Osteoblast (primary cell): ENCODE results near the gene EMD. TPM values are rescaled to one million over a fixed set of nuclear protein-coding genes. Genes with fewer than 3 reads are reported as not detected.

Experiments
- DNase-seq: peaks from one replicate; pipeline ENCODE4 v3.0.0; 2011; ENCODE audit warnings: low spot score, mixed read lengths; ENCODE audit not compliant: insufficient read length; ENCODE audit errors: missing footprints
- H2AFZ ChIP-seq: 2 replicates; pipeline ENCODE4 v1.6.0; 2011; ENCODE audit warnings: mild to moderate bottlenecking, low read length
- H3K27ac ChIP-seq: 2 replicates; pipeline ENCODE4 v1.5.1; 2011; ENCODE audit warnings: mild to moderate bottlenecking, low read depth, low read length, moderate library complexity
- H3K27me3 ChIP-seq: 2 replicates; pipeline ENCODE4 v1.6.0; 2012; ENCODE audit warnings: mild to moderate bottlenecking, control low read depth, inconsistent platforms, low read length, moderate library complexity; ENCODE audit not compliant: insufficient read depth
- H3K36me3 ChIP-seq: 2 replicates; pipeline ENCODE4 v1.5.1; 2011; ENCODE audit warnings: mild to moderate bottlenecking, low read length, control low read depth, moderate library complexity; ENCODE audit not compliant: insufficient read depth
- H3K4me1 ChIP-seq: 2 replicates; pipeline ENCODE4 v1.5.1; 2011; ENCODE audit warnings: mild to moderate bottlenecking, low read length, control low read depth, moderate library complexity; ENCODE audit not compliant: insufficient read depth
- H3K4me2 ChIP-seq: 2 replicates; pipeline ENCODE4 v1.6.0; 2011; ENCODE audit warnings: mild to moderate bottlenecking, low read length; ENCODE audit not compliant: insufficient read depth
- H3K4me3 ChIP-seq: fragments of 200-600 bp; sonication (generic); 3 replicates; pipeline ENCODE4 v1.5.1; 2012; ENCODE audit warnings: mild to moderate bottlenecking, low read length, inconsistent platforms; ENCODE audit not compliant: insufficient read depth
- H3K79me2 ChIP-seq: 2 replicates; pipeline ENCODE4 v1.6.0; 2012; ENCODE audit warnings: mild to moderate bottlenecking, low read length, control low read depth, inconsistent platforms; ENCODE audit not compliant: insufficient read depth
- H3K9me3 ChIP-seq: 2 replicates; pipeline ENCODE4 v1.5.1; 2011; ENCODE audit warnings: low read depth, low read length, control low read depth
- H4K20me1 ChIP-seq: 2 replicates; pipeline ENCODE4 v1.6.0; 2012; ENCODE audit warnings: mild to moderate bottlenecking, low read length, control low read depth; ENCODE audit not compliant: insufficient read depth
- CTCF ChIP-seq: IDR thresholded peaks from 2 replicates; pipeline ENCODE4 v1.5.1; 2011; ENCODE audit warnings: mild to moderate bottlenecking, low read depth, low read length, moderate library complexity; ENCODE audit errors: extremely low read depth
- total RNA-seq: library from RNA; depleted of rRNA; stranded (reverse); fragments of >200 nt; gene quantifications from 2 replicates; pipeline ENCODE4 v1.2.3, GENCODE V29; 2012

EMD gene
- total RNA-seq, 1 donor = 29.7 TPM

GRCh38 chrX:154413142-154413541 lies 34.0 kb downstream of the EMD start:
- Histone ChIP-seq H3K36me3 (no peaks in the 10 kb centered on the region), H3K4me1 (peaks cover 11% of the 10 kb centered on the region), H2AFZ (no peak overlapping the region), H3K4me3 (no peak overlapping the region), H3K27me3 (no peaks in the 10 kb centered on the region), H4K20me1 (peaks cover 6% of the 10 kb centered on the region), H3K79me2 (peaks cover 18% of the 10 kb centered on the region), H3K27ac (no peak overlapping the region), H3K4me2 (no peak overlapping the region), H3K9me3 (no peaks in the 10 kb centered on the region)
- TF ChIP-seq CTCF = no peak
- DNase-seq = no peak

- peaks cover 5% of the 10 kb centered on the region for H3K79me2 ChIP-seq
- no peak overlapping the region for H3K4me2 ChIP-seq
- no peak overlapping the region for H2AFZ ChIP-seq
- no peaks in the 10 kb centered on the region for H3K36me3 ChIP-seq
- no peaks in the 10 kb centered on the region for H3K9me3 ChIP-seq
- H3K4me3 ChIP-seq = no peak overlapping the region
- DNase-seq = no peak
- H3K27me3 ChIP-seq = no peaks in the 10 kb centered on the region
- H3K4me1 ChIP-seq = no peaks in the 10 kb centered on the region
- TF ChIP-seq CTCF = no peak
- H3K27ac ChIP-seq = no peak overlapping the region
- peaks cover 4% of the 10 kb centered on the region for H4K20me1 ChIP-seq
Observed at GRCh38 chrX:154417157-154417556, 38.1 kb downstream of the EMD start.

- DNase-seq = no peak
- no peaks in the 10 kb centered on the region for H4K20me1 ChIP-seq
- no peak for TF ChIP-seq CTCF
- no peaks in the 10 kb centered on the region for H3K27me3 ChIP-seq
- no peak overlapping the region for H3K4me3 ChIP-seq
- H3K79me2 ChIP-seq = no peaks in the 10 kb centered on the region
- H3K36me3 ChIP-seq = no peaks in the 10 kb centered on the region
- H3K4me2 ChIP-seq = no peak overlapping the region
- no peaks in the 10 kb centered on the region for H3K9me3 ChIP-seq
- H3K27ac ChIP-seq = no peak overlapping the region
- H2AFZ ChIP-seq = no peak overlapping the region
- no peaks in the 10 kb centered on the region for H3K4me1 ChIP-seq
Observed at GRCh38 chrX:154419189-154419588, 40.1 kb downstream of the EMD start.

GRCh38 chrX:154419688-154420401 lies 40.8 kb downstream of the EMD start:
- H2AFZ ChIP-seq = no peak overlapping the region
- TF ChIP-seq CTCF = no peak

More at GRCh38 chrX:154419688-154420401, 40.8 kb downstream of the EMD start:
- Histone ChIP-seq H3K4me2 (no peak overlapping the region), H3K4me1 (no peaks in the 10 kb centered on the region), H3K27me3 (no peaks in the 10 kb centered on the region), H4K20me1 (no peaks in the 10 kb centered on the region), H3K27ac (no peak overlapping the region), H3K79me2 (no peaks in the 10 kb centered on the region), H3K36me3 (no peaks in the 10 kb centered on the region), H3K4me3 (no peak overlapping the region), H3K9me3 (no peaks in the 10 kb centered on the region)
- DNase-seq = no peak
